Stimulated activated CD4-positive, alpha-beta T cell treated with anti-CD3 and anti-CD28 coated beads, Interleukin-4, amount 100 ng/mL, for 1 hour (primary cell): ENCODE measurements around the gene TRPV5.

Experiments
- DNase-seq: peaks from one replicate; pipeline ENCODE4 v3.0.0-alpha.2; 2020

TRPV5 gene

DNA sequence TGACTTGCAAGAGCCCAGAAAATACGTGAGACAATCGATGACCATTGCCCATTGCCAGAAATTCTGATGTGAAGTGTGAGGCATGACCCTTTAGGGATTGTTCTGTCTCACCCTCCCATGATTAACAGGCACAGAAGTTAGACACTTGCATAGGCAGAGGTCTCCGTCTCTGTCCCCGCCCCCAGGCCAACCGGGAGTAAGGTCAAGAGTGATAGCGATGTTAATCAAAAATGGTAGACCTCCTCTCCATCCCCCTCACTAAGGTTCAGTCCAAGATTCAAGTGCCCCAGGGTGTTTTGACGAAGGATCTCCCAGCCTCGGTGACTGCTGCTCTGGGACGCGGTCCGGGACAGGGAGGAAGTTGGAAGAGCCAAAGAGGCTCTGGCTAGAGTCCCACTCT lies 25.3 kb downstream of the TRPV5 start:
- no peak for DNase-seq

DNA sequence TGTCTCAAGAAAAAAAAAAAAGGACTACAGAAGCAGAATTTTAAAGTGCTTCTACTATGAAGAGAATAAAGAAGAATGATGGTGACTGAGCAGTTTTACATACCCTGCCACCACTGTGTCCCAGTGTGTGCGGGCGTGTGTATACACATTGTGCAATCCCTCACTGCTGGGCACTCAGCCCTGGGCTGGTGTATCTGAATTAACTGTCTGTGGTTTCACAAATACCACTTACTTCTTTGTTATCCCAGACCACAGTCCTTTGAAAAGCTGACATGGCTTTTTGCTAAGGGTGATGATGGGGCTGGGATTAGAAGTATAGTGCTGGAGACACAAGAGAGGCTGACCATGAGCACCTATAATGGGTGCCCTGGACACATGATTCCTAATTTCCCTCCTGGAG lies 26.9 kb downstream of the TRPV5 start:
- no peak for DNase-seq

DNA sequence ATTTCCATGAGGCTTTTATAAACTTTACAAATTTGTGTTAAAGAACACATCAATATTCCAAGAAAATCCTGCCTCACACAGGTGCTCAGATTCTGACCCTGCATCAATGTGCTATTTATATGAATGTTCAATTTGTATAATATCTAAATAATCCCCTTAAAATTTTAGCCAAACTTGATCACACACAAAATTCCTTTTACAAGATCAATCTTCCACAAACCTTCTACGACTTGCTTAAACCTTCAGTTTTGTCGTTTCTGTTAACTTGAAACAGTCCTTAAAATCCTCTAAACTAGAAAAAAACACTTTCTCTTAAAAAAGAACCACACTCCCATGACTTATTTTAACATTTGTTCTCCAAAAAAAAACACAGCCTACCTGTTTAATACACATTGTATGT lies 27.8 kb downstream of the TRPV5 start:
- no peak for DNase-seq

DNA sequence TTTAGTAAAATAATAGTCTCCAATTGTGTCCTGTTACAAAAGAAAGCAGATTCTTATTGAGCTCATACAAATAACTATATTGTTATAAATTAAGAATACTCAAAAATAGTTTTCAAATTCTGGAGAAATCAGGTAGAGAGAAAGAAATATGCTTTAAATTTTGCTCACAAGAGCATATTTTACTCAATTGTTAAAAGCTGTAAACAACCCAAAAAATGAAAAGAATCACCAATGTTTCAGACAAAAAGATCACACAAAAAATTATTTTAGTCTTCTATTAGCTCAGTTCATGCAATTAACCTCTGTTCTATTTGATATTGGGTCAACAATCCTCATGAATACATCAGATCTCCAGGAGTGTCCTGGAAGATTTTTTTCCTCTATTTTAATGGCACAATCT lies 29.4 kb downstream of the TRPV5 start:
- DNase-seq: no peak

DNA sequence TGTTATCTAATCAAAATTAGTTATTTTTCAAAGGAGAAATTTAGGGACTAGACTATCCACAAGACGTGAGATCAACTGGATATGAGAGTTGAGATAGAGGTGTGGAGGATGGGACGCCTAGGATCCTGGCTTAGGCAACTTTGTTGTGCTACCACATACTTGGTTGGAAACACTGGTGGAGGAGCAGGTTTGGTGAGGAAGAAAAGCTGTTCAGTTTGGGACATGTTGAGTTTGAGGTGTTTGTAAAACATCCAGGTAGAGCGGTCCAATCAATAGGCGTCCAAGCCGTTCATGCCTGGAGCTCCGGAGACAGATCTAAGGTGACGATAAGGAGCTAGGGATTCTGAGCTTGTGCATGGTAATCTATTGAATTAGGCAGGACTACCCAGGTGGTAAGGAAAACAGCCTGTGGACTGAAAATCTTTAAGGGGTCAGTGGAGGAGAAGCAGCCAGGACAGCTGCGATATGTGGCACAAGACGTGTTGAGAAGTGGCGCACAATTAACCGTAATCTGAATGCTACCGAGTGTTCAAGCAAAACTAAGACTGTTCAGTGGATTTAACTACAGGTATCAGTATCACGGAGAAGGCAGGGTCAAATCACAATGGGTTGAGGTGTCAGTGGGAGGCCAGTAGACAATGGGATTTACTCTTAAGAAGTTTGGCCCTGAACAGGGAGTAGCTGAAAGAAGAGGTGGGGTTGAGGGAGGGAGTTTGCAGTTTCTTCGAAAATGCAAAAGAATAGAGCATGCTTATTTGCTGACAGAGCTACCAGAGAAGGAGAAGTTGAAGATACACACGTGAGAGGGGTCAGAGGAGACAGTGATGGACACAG lies 31.9 kb downstream of the TRPV5 start:
- no peak for DNase-seq

DNA sequence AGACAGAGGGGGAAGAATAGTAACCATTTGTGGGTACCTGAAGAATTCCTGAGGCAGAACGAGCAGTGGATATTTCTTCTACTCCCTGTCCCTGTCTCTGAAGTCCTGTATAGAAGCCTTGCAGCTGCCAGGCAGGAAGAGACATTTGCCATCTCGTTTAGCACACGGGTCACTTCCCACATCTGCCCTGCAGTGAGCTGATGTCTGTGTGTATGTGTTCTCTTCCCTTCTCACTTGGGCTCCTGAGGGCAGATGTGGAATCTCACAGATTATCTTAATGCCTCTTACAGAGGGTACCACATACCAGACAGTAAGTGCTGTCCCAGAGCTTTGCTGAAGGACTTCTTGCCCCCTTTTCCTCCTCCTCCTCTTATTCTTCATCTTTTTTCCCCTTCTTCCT lies 33.9 kb downstream of the TRPV5 start:
- DNase-seq: no peak

DNA sequence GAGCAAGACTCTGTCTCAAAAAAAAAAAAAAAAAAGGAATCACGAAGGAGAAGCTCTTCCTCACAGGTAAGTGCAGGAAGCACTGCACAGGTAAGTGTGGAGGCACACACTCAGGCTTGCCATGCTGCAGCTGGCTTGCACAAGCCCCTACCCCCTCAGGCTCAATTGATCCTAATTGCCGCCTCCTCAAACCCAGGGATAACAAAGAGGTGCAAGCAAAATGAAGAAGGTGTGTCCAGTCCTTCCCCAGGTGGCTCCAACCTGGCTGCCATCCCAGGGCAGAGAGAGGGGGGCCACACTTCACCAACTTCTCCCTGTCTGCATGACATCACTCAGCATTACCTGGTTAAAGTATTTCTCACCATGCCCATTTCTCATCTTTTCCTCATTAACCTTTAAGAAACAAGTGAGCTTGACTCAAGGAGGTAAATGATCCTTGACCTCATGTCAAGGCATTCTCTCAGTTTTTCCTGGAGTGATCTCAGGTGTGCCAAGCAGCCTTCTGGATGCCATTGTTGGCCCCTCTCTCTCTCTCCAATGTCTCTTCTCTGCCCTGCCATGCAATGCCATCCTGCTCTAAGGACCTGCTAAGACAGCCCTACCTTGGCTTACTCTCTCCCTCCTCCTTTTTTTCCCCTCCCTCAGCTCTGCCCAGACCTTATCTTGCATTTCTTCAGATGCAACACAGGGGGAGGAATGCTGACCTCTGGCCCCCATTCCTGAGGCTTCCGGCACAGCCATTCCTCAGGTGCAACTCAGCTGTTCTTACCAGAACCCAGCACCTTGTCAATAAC lies 35.0 kb downstream of the TRPV5 start:
- no peak for DNase-seq

DNA sequence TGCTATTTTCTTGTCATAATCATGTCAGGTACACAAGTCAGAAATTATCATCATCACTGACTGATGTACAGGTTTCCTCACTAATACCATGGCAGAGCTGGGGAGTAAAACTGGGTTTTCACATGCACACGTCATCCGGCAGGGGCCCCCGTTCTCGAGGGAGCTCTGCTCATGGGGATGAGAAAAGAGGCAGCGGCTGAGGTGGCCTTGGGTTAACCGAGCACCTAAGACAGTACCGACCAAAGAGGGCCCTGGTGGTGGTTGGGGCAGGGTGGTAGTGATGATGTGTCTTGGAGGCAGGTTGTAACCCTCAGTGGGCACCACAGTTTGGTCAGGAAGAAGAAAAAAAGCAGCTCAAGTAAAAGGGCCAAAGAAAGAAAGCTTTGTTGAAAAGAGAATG lies 35.9 kb downstream of the TRPV5 start:
- DNase-seq: no peak

DNA sequence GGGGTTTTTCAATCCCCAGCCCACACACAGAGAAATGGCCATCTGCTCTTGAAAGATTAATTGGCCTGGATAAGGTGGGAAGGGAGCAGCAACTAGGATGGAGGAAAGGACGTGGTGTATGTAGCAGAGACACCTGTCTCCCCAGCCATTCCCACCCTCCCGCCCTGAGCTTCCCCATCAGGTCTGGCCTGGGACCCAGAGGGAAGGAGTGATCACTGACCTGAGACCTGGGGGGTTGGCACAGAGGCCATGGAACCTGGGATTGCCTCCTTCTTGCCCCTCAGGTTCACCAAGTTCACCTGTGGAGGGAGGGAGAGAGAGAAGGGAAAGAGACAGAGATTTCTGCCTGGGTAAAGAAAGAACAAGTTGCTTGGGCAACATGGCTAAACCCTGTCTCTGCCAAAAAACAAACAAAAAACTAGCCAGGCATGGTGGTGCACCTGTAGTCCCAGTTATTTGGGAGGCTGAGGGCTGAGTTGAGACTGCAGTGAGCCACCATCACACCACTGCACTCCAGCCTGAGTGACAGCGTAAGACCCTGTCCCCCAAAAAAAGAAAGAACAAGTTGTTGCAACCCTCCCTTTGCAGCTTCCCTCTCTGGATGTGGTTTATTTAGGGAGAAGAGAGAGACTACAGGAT lies 36.7 kb downstream of the TRPV5 start:
- DNase-seq: no peak

DNA sequence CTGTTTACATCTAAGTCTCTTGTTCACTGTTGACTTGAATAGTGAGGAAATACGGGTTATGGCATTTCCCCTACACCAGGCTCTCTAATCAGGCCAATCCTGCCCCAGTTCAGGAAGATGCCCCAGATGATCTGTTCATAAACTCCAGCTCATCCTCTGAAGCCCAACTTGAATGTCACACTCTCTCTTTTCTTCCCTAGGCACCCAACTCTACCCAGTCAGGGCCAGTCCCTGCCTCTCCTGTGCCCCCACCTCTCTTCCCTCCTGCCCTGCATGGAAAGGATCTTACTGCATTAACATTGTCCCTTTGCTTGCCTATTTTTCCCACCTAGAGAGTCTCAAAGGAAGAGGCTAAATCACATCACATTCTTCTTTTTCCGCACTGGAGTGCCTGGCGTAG lies 37.4 kb downstream of the TRPV5 start:
- no peak for DNase-seq

DNA sequence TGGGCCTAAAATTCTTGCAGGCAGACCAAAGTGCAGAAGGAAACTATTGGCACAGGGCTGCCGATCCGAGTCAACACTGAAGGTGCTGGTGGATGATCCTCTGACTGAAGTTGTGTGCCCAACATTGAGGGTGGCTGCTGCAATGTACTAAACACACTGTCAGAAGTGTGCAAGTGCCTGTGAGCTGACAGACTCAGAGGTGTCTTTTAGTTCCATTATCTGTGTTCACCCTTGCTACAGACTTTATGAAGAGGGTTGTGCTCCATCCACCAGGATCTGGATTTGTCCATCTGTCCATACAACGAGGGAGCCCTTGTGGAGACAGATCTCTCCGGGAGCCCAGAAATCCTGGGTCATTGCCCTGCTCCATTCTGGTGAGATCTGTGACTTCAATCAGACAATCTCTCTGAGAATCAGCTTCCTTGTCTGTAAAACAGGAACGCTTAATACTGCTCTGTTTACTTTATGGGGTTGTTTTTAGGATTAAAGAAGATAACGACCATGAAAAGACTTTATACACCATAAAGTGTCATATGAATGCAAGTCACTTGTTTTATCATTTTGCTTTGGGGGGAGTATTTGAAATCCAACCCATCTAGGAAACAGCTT lies 38.5 kb downstream of the TRPV5 start:
- no peak for DNase-seq

DNA sequence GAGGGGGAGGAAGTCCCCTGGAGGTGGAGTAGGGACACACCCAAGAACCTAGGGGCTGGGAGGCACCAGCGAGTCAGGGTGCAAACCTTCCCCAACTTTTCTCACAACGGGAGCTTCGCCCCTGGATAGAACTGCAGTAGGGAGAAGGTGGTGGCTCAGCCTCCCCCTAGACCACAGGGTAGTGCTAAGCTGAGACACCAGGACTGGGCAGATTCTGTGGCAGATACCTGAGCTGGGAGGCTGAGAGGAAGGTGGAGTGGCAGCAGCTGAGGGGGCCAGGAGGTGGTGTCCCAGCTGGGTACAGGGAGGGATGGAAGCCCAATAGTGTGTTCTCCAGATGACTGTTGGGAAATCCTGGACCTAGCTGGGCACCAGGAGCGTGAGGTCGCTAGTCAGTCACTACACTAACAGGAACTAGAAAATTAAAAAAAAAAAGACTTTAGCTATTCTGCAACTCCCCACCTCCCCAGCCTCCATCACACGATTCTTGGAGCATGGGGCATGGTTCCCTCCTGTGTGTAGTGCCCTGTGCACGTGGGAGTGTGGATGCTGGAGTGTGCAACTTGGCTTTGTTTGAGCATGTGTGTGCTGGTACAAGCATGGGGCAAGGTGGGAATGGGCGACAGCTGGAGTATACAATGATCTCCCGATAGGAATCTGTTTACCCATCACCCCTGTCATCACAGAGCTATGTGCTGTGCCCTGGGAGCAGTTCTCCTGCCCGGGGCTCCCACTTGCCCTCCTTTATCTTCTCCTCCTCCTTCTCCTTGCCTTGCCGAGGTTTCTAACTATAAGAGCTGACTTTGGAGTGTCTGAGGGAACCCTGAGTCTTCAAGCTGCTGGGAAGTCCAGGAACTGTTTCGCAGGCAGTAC lies 39.2 kb downstream of the TRPV5 start:
- DNase-seq: no peak

DNA sequence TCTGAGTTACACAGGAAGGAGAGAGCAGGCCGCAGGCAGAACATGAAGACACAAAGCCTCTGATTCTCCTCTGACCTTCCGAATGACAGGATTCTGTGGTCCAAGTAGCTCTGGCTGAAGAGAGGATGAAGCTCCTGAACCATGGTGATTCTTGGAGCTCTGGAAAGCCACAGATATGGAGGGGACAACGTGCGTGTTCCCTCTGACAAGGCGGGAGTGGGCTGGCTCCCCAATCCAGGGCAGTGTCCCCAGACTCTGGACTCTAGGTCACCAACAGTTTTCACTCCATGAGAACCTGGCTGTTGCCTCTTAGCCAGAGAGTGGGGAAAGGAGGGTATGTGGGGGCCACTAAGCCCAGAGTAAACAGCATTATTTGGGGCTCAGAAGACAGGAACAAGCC lies 40.6 kb downstream of the TRPV5 start:
- DNase-seq: no peak

DNA sequence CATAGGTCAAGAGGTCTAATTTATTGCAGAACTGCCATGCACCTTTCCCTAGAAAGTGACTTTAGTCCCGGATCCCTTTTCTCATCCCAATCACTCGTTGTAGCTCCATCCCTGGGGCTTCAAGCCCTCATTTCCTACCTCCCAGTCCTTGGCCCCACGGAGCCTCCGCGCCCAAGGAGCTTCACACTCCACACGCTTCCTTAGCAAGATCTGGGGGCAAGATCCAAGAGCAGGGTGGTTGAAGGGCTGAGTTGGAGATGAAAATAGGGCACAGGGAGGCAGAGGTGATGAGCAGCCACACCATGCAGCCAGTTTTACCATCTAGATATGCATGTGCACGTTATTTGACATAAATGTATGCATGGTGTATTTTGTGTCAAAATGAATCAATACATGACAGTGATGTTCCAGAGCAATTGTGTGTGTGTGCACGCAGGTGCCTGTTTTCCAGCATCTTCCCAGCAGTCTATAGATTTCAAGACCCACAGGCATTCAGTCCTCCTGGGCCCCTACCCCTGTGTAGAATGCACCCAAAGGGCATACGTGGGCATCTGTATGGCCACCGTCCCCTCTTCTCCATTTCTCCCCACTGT lies 42.0 kb downstream of the TRPV5 start:
- DNase-seq: no peak

DNA sequence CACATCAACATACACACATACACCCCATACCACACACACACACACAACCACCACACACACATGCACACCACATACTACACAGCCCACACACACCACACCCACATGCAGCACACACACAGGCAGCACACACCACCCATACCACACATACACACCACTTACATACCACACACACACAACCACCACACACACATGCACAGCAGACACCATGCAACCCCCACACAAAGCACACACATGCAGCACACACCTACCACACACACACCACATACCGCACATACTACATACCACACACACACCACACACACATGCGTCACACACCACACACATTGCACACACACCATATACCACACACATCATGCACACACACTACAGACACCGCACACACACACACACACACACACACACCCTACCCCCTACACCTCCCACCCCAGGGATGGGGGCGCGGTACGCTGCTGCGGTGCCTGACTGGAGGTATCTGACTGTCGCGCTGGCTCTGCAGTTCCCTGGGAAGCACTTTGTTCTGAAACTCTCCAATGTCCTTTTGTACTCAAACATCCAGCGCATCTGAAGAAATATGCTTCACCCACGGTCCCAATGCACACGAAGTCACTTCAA lies 42.6 kb downstream of the TRPV5 start:
- DNase-seq: no peak

DNA sequence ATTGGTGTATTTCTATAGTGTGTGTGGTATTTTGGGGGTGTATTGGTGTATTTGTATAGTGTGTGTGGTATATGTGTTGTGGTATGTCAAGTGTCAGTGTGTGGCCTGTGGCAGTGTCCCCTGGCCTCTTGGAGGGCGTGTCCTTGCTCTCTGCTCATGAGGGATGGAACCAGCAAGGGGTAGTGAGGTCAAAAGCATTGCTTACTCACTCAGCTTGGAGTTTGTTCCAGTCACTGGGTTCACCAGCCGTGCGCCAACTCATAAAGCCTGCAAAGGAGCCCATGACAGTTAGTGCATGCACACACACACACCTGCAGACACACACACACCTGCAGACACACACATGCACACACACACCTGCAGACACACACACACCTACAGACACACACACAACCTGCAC lies 43.7 kb downstream of the TRPV5 start:
- DNase-seq: no peak

DNA sequence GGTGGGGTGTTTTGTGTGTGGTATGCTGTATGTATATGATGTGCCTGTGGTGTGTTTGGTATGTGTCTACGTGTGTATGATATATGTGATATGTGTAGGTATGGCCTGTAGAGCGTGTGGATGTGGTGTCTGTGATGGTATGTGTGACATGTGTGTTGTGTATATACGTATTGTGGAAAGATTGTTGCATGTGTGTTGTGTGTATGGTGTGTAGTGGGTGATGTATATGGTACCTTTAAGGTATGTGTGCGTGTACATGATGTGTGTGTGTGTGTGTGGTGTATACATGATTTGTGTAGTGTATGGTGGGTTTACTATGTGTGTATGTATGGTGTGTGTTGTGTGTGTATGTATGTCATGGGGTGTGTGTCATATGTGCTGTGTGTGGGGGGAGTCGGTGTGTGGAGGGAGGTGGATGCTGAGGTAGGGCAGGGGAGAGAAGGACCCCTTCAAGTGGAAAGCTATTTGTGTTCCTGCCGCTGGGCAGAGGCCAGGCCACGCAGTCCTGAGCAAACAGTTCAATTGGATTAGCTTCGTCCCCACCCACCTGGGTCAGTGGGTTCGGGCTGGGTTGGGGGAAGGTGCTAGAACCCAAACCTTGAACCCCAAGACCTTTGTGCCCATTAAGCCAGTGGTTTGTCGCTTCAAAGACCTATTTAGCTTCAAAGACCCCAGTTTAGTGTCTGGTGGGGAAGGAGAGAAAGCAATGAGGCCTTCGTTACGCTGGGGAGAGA lies 46.1 kb downstream of the TRPV5 start:
- DNase-seq: no peak

DNA sequence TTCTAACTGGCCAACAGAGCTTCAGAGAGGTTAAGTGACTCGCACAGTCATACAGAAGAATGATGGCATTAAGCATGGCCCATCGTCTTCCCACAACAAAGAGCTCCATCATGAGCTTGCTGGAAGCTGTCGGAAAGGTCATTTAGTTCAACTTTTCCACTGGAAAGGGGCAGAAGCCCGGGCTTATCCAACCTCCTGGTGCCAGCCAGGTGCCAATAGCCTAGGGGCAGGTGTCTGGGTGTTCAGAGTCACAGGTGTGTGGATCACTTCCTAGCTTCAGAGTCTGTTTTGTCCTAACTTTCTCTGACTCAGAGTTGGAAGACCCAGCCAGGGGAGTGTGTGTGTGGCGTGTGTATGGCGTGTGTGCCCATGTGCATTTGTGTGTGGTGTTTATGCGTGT lies 46.7 kb downstream of the TRPV5 start:
- no peak for DNase-seq

DNA sequence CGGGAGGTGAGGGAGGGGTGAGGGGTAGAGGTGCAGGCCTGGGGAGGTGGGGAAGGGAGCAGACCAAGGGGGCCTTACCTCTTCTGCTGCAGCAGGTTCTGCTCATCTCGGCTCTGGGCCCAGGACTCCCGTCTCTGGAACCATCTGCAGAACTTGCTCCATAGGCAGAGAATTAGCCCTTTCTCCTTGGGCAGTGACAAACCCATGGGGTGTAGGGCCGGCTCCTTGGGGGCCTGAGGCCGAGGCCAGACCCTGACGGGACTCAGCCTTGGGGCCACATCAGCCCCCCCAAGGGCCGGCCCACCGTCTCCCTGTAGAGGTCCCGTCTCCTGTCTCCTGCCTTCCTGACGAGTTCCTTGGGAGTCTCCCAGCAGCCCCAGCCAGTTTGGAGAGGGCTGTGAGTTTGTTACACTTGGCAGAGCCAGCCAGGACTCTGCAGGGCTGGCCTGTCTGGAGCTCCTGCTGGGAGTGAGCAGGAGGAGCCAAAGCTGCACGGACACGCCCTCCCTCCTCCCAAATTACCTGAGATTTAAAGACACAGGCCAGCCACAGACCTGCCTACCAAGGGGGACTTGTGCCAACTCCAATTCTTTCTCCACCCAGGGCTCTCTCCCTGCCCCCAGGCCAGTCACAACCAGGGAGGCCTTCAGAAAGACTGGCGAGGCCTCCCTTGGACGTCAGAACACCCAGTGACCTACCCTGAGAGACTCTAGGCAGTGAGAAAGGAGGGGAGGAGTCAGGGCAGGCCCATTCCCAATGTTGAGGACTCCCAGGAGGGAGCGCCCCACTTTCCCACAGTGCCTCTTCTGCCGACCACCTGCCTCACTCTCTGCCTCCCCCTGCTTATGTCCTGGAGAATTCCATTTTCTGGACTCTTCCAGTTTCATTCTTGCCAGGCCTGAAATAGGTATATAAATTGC lies 48.0 kb downstream of the TRPV5 start, which contains the start of gene TRPV6:
TSS of gene TRPV6 (minus strand) at position 435 of the 920 bp plus-strand sequence.
- no peak for DNase-seq

DNA sequence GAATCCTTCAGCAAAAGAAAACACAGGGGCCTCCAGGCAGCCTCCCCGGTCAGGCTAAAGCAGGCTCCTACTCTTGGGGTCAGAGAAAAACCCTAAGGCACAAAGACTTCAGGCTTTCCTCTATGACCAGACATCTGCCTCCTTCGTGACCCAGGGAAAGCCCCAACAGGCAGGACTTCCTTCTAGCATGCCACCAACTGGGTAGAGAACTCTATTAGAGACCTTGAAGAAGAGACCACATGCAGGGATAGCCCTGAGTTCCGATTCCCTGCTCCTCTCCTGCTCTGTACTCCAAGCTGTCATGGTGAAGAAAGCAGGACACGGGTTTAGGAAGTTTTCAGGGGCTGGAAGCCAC lies 49.3 kb downstream of the TRPV5 start:
- DNase-seq: no peak
